ENCODE measurements around the gene FAM210B. TPM values are rescaled to one million over a fixed set of nuclear protein-coding genes. Genes with fewer than 3 reads are reported as not detected.

FAM210B gene
- total and polyA plus RNA-seq, 2 of the 13 experiments (the other 11 are each of a cell fraction or from before 2014, with no cell fraction given), result 75.9 to 107 TPM

DNA sequence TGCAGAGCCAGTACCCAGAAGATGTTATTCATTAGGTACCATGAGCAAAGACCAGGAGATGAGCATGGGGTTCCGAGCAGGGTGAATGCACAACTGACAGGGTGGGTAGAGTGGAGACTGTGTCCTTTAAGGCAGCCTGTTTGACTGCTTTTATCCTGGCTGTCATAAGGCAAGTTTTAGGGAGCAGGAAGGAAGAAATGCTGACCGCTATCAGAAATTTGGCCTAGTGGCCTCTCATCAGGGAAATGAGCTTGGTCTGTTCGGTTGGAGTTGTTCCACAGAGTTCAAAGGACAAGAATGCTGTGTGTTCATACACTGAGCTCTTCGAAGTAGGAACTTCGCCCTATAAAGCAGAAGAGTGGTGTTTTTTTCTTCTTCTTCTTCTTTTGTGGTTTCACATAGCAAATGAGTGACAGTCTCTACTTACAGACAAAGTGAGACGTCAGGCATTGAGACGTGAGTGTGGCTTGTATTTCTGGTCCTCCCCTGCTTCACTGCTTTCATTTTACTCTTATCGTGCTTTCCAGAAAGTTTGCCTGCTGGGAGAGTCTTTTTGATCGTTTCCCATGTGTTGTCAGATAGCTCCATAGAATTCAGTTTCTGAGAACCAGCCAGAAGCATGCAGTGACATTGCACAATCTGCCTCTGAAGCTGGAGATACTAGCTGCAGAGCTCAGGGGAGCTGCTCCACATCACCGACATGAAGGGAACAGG is 53.1 kb downstream of the FAM210B start, which contains the start of gene CASS4 (continued):
- TF ChIP-seq TAF15 (IDR thresholded peaks at IDR 0.05; ENCODE audit: low read depth, low read length, poor library complexity, severe bottlenecking) (no peak), CENPX (CRISPR knock-in tag; IDR thresholded peaks at IDR 0.05) (no peak), ZNF777 (CRISPR knock-in tag; IDR thresholded peaks at IDR 0.05) (no peak), MATR3 (CRISPR knock-in tag; IDR thresholded peaks at IDR 0.05) (no peak), DMAP1 (CRISPR knock-in tag; IDR thresholded peaks at IDR 0.05) (peak; percentile 21), NFYB (CRISPR knock-in tag; IDR thresholded peaks at IDR 0.05) (no peak), TMF1 (CRISPR knock-in tag; IDR thresholded peaks at IDR 0.05; ENCODE audit: low read depth) (no peak), REXO4 (CRISPR knock-in tag; IDR thresholded peaks at IDR 0.05; ENCODE audit: borderline replicate concordance) (no peak), DPF2 (CRISPR knock-in tag; IDR thresholded peaks at IDR 0.05; ENCODE audit: borderline replicate concordance, low read depth) (no peak), ZNF263 (CRISPR knock-in tag; IDR thresholded peaks at IDR 0.05) (no peak), KLF9 (CRISPR knock-in tag; IDR thresholded peaks at IDR 0.05; ENCODE audit: low read depth) (no peak), XBP1 (CRISPR knock-in tag; IDR thresholded peaks at IDR 0.05) (no peak), ZNF33A (CRISPR knock-in tag; IDR thresholded peaks at IDR 0.05; ENCODE audit: borderline replicate concordance) (no peak), ZNF180 (CRISPR knock-in tag; IDR thresholded peaks at IDR 0.05; ENCODE audit: borderline replicate concordance, low read depth) (no peak), RFX3 (CRISPR knock-in tag; IDR thresholded peaks at IDR 0.05) (no peak), SMAD3 (CRISPR knock-in tag; IDR thresholded peaks at IDR 0.05) (no peak), HOXA9 (CRISPR knock-in tag; IDR thresholded peaks at IDR 0.05; ENCODE audit: borderline replicate concordance) (no peak), ZSCAN29 (CRISPR knock-in tag; conservative IDR thresholded peaks at IDR 0.05) (no peak), SNRNP70 (IDR thresholded peaks at IDR 0.05; ENCODE audit: low read depth, low read length) (no peak), ZNF879 (CRISPR knock-in tag; IDR thresholded peaks at IDR 0.05) (peak; percentile 76; the same call in 1 of the 2 replicates), XRCC5 (optimal IDR thresholded peaks at IDR 0.05; ENCODE audit: low read length) (peak; percentile 48), HNRNPUL1 (IDR thresholded peaks at IDR 0.05; ENCODE audit: low read depth, low read length) (no peak), HNRNPLL (IDR thresholded peaks at IDR 0.05; ENCODE audit: low read depth, low read length, poor library complexity, severe bottlenecking) (no peak), TEAD3 (CRISPR knock-in tag; optimal IDR thresholded peaks at IDR 0.05; ENCODE audit: borderline replicate concordance) (peak; percentile 67)
- TF ChIP-seq, protein P1, sequence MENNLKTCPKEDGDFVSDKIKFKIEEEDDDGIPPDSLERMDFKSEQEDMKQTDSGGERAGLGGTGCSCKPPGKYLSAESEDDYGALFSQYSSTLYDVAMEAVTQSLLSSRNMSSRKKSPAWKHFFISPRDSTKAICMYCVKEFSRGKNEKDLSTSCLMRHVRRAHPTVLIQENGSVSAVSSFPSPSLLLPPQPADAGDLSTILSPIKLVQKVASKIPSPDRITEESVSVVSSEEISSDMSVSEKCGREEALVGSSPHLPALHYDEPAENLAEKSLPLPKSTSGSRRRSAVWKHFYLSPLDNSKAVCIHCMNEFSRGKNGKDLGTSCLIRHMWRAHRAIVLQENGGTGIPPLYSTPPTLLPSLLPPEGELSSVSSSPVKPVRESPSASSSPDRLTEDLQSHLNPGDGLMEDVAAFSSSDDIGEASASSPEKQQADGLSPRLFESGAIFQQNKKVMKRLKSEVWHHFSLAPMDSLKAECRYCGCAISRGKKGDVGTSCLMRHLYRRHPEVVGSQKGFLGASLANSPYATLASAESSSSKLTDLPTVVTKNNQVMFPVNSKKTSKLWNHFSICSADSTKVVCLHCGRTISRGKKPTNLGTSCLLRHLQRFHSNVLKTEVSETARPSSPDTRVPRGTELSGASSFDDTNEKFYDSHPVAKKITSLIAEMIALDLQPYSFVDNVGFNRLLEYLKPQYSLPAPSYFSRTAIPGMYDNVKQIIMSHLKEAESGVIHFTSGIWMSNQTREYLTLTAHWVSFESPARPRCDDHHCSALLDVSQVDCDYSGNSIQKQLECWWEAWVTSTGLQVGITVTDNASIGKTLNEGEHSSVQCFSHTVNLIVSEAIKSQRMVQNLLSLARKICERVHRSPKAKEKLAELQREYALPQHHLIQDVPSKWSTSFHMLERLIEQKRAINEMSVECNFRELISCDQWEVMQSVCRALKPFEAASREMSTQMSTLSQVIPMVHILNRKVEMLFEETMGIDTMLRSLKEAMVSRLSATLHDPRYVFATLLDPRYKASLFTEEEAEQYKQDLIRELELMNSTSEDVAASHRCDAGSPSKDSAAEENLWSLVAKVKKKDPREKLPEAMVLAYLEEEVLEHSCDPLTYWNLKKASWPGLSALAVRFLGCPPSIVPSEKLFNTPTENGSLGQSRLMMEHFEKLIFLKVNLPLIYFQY (CRISPR knock-in tag; IDR thresholded peaks at IDR 0.05; ENCODE audit: borderline replicate concordance), result no peak
- TF ChIP-seq, protein P2, sequence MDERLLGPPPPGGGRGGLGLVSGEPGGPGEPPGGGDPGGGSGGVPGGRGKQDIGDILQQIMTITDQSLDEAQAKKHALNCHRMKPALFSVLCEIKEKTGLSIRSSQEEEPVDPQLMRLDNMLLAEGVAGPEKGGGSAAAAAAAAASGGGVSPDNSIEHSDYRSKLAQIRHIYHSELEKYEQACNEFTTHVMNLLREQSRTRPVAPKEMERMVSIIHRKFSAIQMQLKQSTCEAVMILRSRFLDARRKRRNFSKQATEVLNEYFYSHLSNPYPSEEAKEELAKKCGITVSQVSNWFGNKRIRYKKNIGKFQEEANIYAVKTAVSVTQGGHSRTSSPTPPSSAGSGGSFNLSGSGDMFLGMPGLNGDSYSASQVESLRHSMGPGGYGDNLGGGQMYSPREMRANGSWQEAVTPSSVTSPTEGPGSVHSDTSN (CRISPR knock-in tag; IDR thresholded peaks at IDR 0.05), result no peak
- TF ChIP-seq, protein P3, sequence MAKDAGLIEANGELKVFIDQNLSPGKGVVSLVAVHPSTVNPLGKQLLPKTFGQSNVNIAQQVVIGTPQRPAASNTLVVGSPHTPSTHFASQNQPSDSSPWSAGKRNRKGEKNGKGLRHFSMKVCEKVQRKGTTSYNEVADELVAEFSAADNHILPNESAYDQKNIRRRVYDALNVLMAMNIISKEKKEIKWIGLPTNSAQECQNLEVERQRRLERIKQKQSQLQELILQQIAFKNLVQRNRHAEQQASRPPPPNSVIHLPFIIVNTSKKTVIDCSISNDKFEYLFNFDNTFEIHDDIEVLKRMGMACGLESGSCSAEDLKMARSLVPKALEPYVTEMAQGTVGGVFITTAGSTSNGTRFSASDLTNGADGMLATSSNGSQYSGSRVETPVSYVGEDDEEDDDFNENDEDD (CRISPR knock-in tag; IDR thresholded peaks at IDR 0.05; ENCODE audit: borderline replicate concordance), result no peak; the same call in 1 of the 2 replicates
